SHP77 treated with DMSO at 0.1 percent for 48 hours (cell line): ENCODE measurements around the gene TMEM9.
A peak's percentile ranks its signal among the peaks of the same experiment; 100 is the strongest.
"Not testable (repeated sequence)": the region's sequence is repeated elsewhere in the genome, so short reads cannot be mapped to it uniquely, and the experiment has no call there.

ENCODE experiments used
- DNase-seq: peaks from one replicate; lab custom pipeline; 2025; lab: John Stamatoyannopoulos, UW

The TMEM9 gene

GRCh38 chr1:201173736-201174135 is 19.5 kb upstream of the TMEM9 start:
- no peak for DNase-seq

GRCh38 chr1:201172999-201173610 is 18.8 kb upstream of the TMEM9 start:
- DNase-seq = no peak

GRCh38 chr1:201172326-201172725 is 18.1 kb upstream of the TMEM9 start:
- DNase-seq = no peak

- DNase-seq = peak; percentile 68
These were observed 17.1 kb upstream of the TMEM9 start for GRCh38 chr1:201171063-201172036.

GRCh38 chr1:201170533-201171062 is 16.3 kb upstream of the TMEM9 start:
- DNase-seq = peak; percentile 88

GRCh38 chr1:201169971-201170532 is 15.8 kb upstream of the TMEM9 start:
- DNase-seq = no peak

GRCh38 chr1:201169203-201169602 is 14.9 kb upstream of the TMEM9 start:
- DNase-seq = no peak

- DNase-seq = peak; percentile 80
These were observed 13.0 kb upstream of the TMEM9 start for GRCh38 chr1:201167041-201167991.

GRCh38 chr1:201164645-201165044 is 10.4 kb upstream of the TMEM9 start:
- no peak for DNase-seq

- DNase-seq = no peak
These were observed 9.4 kb upstream of the TMEM9 start for GRCh38 chr1:201163707-201164106.

GRCh38 chr1:201163036-201163435 is 8.8 kb upstream of the TMEM9 start:
- DNase-seq = not testable (repeated sequence)

GRCh38 chr1:201157949-201158348 is 3.7 kb upstream of the TMEM9 start:
- DNase-seq = no peak

GRCh38 chr1:201156819-201157218 is 2.5 kb upstream of the TMEM9 start:
- DNase-seq = no peak

GRCh38 chr1:201156346-201156745 is 2.1 kb upstream of the TMEM9 start:
- no peak for DNase-seq

GRCh38 chr1:201155354-201155753 is 1.1 kb upstream of the TMEM9 start:
- no peak for DNase-seq

- no peak for DNase-seq
These were observed 543 bp downstream of the TMEM9 start for GRCh38 chr1:201153474-201154388.

- DNase-seq = peak; percentile 27
These were observed 4.9 kb downstream of the TMEM9 start for GRCh38 chr1:201149400-201149799.

- no peak for DNase-seq
These were observed 6.8 kb downstream of the TMEM9 start for GRCh38 chr1:201147396-201148015.

- DNase-seq = no peak
These were observed 7.5 kb downstream of the TMEM9 start for GRCh38 chr1:201146626-201147390.
